ENCODE measurements around the gene SRMS.

SRMS gene

DNA sequence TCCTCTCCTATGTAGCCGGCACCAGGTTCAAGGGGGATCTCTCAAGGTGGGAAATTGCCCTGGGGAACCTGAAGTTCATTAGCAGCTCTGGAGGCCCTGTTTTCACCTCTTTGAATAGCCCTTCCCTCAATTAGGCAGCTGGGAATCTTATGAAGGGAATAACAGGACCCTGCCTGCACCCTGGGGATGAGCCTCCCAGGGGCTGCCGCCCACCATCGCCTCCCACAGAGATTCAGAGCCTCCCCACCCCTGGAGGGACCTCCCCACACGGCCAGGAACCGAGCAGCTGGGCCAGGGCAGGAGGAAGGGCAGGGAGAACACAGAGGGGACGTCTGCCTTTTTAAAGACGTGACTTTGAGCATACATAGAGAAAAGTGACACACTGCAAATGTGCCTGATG, 44.0 kb downstream of the SRMS start:
- no peak for DNase-seq (ENCODE audit: low read depth in 1 of 2, low spot score in 1 of 2)

DNA sequence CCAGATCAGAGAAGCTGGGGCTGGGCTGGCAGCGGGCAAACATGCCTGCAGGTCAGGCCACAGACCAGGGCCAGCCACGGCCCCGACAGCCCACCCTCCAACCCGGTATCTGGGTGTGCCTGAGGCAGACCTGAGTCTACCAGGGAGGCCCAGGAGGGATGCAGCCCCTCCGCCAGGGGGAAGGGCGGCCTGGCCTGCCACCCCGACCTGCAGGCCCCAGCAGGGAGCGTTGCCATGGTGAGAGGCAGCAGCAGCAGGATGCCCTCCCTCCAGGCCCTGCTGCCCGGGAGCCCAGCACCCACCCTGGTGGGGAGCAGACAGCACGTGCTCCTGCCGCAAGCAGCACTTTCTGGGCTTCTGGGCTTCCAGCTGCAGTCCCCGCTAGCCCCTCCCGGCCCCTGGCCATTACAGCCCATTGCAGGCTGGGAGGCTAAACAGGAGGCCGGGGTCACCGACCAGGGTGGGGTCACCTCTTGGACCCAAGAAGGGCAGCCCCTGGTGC, 44.8 kb downstream of the SRMS start:
- DNase-seq (ENCODE audit: low read depth in 1 of 2, low spot score in 1 of 2): no peak

DNA sequence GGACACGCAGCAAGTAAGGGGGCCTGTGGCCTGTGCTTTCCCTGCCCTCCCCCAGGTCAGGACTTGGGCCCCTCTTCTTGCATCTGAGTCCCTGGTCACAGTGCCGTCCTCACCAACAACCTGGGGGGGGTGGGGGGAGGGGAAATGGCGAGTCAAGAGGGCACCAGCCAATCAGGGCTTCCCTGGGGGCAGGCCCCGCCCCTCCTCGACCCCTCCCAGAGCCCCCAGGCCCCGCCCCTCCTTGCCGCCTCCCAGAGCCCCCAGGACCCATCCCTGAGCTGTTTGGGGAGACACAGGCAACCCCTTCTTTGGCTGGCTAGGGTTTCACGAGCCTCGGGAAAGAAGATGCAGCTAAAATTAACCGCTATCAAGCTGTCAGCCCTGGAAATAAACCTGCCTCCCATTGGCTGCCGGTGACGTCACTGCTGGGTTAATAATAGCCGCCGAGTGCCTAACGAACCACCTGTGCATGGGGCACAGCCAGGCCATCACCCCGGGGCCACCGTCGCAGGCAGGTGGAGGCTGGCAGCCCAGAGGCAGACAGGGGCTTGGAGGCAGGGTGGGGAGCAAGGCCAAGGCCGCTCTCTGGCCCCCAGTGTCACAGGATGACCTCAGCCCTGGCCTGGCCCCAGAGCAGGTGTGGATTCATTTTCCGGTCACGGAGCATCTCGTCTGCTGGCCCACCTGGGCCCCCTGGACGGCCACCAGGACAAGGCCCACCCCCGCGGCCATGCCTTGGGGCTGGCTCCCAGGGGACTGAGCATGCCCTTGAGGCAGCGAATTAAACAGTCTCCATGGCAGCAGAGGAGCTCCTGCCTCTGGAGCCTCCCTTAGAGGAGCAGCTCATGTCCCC, 45.5 kb downstream of the SRMS start:
- no peak for DNase-seq (ENCODE audit: low read depth in 1 of 2, low spot score in 1 of 2)

DNA sequence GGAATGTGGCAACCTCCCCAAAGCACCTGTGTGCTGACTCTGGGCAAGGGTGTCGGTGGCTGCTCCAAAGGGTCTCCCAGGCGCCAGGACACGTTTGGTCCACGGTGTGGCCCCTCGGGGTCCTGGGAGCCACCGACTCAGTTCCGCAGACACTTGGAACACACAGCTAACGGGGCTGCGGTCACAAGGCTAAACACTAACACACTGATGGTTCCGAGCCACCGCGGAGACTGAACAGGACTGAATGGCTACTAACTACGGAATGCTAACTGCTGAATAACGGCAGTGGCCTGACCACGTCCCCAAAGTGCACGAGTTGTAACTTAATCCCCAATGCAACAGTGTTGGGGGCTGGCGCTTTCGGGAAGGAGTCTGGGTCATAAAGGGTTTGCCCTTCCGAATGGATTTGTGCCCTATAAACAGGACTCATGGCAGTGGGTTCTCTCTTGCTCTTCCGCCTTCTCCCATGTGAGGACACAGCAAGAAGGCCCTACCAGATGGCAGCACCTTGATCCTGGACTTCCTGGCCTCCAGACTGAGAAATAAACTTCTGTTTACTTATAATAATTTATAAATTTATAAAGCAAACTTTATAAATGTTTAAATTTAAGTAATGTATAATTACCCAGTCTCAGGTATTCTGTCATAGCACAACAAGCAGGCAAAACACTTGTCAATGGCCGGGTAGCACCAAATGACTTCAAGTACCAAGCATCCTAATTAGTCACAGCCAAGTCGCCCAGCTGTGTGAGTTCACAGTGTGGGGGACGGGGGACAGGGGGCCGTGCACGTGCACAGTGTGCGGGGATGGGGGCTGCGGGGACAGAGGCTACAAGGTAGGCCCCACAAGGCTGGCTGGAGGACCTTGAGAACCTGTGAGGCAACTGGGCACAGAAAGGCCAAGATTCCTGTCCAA, 46.4 kb downstream of the SRMS start:
- no peak for DNase-seq (ENCODE audit: low read depth in 1 of 2, low spot score in 1 of 2)

DNA sequence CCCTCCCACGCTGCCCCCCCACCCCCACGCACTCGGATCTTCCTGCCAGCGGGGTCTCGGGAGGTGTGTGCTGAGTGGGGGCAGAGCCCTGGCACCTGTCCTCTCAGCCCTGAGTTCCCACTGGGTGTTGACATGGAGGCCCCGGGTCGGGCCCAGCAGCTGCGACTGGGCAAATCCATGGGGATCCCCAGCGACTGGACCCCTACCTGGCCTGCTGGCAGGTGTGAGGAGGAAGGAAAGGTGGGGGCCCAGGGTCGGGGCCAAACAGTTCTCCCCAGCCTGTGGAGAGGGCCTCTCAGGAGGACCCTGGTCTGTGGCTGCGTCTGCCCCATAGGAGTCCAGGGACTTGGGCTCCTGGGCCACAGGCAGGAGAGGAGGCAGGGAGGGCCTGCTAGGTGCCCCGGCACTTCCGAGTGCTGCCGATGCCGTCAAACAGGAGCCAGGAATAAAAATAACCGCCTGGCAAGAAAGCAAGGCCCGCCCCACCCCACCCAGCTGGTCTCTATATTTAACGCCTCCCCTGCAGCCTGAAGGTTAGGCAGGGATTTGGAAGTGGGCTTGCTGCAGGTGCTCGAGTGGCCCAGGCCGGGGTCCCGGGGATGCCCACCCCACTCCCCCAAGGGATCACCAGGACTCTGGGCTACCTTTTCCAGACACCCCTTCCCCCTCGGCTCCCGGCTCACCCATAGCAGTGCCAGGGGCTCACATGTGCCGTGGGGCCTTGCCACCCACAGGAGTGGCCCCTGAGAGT, 47.2 kb downstream of the SRMS start:
- DNase-seq (ENCODE audit: low read depth in 1 of 2, low spot score in 1 of 2): no peak

DNA sequence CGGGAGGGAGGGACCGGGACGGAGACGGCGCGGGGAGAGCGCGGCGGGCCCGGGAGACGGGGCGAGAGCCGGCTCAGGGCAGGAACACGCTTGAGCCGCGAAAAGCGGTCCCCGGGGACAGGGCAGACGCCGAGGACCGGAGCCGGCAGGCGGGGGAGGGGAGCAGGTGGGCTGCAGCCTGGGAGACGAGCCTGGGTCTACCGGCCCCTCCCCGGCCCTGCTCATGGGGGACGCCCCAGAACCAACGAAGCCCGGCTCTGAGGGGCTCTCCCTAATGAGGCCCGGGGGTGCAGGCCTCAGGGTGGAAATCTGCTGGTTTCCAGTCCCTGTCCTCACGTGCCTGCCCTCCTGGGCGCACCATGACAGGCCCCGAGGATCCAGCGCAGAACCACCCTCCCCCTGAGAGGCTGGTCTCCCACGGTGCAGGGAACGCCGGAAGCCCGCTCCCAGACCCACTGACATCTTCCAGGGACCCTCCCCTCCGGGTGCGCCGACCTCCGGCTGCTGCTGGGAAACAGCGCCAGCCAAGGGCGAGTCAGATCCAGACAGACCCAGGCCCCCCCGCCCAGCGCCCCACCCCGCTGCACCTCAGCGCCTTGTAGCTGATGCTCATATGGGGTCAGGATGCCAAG, 48.1 kb downstream of the SRMS start:
- no peak for DNase-seq (ENCODE audit: low read depth in 1 of 2, low spot score in 1 of 2)

DNA sequence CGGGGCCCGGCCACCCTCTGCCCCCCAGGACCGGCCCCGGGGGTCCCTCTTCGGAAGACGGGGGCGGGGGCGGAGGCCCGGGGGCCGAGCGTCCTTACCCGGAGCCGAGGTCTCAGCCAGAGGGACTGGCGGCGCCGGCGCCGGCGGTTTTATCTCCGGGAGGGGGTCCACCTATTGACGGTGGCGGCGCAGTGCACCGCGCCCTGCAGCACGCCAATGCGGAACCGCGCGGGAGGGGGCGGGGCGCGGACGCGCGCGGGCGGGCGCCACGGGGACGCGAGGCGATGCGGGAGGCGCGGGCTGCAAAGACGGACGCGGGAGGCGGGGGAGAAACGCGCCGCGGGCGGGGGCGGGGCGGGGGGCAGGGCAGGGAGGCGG, 48.6 kb downstream of the SRMS start, which contains the start of gene EEF1A2:
TSS of gene EEF1A2 (minus strand) at position 124 of the 378 bp plus-strand sequence. CDS start 1,320 bp downstream, outside the sequence.
- peak in 1 of 2 donors; percentile 39 for DNase-seq (ENCODE audit: low read depth in 1 of 2, low spot score in 1 of 2)

DNA sequence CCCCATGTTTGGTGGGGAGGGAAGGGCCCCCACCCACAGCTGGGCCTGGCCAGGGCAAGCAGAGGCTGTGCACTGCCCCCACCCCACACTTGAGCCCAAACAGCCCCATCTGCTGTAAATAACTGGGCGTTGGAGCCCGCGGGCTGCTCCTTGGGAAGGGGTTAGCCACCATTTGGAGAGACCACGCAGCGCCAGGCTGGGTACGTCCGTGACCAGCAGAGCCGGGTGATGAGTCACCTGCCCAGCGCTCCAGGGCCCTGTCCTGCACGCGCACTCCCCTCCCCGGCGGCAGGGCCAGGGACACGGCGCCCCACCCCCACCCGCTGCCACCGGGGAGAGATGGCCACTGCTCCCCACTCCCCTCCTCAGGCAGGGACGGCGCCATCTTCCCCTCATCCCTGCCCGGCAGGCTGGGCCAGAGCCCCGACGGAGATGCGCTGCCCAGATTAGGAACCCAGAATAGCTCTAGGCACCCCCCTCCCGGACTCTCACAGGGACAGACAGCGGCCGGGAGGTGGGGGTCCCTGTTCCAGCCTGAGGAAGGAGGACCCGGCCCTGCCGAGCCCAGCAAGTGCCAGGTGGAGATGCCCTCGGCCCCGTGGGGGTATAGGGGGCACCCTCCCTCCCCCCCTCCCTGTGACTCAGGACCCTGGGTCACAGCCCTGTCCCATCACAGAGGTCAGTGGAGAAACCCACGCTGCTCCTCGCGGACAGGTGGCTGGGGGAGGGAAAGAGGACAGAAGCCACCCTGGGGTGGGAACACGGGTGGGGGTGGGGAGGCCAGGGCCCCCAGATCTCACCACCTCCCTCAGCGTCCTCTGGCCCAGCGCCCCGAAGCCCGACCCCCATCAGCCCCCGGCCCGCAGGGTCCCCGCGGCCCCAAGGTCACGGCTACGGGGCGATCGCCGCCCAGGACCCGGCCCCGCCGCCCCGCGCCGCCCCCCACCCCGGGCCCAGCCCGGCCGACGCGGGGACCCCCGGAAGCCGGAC, 49.3 kb downstream of the SRMS start:
- DNase-seq (ENCODE audit: low read depth in 1 of 2, low spot score in 1 of 2): no peak

DNA sequence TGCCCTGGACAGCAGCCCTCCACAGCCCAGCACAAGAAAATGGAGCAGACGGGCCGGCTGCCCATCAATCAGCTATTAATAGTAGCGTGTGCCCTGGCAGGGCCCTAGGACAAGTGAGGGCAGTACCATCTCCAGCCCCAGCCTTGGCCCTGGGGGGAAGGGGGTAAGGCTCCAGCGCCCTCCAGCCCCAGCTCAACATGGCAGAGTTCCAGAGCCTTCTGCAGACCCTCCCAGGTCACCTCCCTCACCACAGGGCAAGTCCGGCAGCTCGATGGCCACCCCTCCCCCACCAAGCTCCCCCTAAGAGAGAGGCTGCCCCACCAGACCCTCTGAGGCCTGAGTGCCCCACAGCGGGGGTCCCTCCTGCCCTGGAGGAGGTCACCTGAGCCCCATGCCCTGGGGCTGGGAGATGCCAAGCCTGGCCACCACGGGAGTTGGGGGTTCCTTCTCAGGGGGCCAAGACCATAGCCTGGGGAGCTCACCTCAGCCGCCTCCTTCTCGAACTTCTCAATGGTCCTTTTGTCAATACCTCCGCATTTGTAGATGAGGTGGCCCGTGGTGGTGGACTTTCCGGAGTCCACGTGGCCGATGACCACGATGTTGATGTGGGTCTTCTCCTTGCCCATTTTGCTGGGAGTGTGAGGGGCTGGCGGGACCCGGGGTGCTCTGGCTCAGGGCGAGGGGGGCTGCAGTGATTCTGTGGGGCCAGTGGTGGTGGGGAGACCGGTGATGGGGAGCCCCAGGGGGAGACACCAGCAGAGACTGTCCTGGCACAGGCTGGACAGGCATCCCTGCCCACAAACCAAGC, 50.2 kb downstream of the SRMS start:
- no peak for DNase-seq (ENCODE audit: low read depth in 1 of 2, low spot score in 1 of 2)

DNA sequence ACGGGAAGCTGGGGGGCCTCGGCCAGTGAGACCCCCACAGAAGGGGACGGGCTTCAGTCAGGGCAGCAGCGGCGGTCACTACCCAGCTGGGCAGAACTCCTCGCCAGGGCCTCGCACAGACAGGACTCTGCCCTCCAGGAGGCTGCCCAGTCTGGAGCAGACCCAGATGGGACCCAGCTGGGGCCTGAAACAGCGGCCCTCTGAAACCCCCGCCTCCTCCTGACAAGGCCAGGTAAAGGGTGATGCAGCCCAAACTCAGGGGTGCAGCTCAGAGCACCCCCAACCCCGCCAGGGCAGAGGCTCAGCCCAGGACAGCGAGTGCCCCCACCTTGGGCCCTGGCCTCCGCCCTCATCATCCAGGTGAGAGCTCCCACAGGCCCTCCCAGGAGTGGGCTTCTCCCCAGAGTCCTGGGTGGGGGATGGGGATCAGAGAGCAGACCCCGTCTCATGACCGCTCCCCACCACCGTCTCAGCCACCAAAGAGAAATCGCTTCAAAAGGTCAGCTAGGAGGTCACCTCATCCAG, 50.9 kb downstream of the SRMS start:
- no peak for DNase-seq (ENCODE audit: low read depth in 1 of 2, low spot score in 1 of 2)

DNA sequence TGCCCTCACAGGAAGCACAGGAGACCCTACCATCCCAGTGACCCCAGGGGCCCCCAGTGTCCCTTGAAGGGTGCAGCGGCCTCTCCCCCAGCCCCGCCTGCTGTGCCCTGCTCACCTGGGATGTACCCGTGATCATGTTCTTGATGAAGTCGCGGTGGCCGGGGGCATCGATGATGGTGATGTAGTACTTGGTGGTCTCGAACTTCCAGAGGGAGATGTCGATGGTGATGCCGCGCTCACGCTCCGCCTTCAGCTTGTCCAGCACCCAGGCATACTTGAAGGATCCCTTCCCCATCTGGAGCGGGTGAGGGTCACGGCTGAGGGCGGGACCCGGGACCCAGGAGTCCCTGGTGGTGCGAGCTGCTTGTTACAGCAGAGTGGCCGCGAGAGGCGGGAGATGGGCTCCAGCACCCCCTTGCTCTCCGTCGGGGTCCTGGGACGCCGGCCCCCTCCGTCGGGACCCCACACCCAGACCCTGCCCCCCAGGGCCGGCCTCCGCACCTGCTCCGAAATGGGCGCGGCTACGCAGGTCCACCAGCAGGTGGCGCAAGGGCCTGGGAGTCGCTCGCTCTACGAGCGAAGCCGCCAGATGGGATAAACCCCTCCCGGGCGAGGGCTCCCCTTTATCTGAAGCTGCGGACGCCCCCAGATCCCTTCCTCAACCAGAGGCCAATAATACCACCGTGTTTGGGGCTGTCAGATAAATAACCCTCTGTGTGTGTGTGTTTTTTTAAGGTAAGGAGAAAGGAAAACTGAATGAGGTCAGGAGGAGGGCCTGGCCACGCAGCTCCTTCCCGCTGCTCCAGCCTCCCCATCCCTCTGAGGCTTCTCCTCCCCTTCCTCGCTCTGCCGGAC, 51.6 kb downstream of the SRMS start:
- DNase-seq (ENCODE audit: low read depth in 1 of 2, low spot score in 1 of 2): peak; percentile 61 to 65

DNA sequence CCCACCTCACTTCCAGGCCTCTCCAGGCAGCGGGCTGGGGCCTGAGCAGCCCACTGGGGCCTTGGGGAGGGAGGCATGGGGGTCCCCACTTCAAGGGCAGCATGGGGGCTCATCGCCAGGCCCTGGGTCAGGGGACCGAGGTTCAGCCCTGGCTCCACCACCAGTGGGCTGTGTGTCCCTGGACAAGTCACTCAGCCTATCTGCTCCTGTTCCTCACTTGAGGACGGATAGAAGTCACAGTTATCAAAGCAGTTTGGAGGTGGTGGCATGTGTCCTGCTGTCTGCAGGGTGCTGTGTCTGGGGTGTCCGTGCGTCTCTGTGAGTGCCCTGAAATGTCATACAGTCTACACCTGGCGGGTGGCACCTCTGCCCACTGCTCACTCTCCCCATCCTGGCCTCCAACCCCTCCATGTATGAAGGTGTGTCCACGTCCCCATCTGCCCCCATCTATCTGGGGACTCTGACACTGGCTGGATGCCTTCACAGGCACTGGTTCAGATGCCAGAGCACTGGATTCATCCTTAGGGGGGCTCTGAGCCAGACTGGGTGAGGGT, 52.3 kb downstream of the SRMS start:
- no peak for DNase-seq (ENCODE audit: low read depth in 1 of 2, low spot score in 1 of 2)

DNA sequence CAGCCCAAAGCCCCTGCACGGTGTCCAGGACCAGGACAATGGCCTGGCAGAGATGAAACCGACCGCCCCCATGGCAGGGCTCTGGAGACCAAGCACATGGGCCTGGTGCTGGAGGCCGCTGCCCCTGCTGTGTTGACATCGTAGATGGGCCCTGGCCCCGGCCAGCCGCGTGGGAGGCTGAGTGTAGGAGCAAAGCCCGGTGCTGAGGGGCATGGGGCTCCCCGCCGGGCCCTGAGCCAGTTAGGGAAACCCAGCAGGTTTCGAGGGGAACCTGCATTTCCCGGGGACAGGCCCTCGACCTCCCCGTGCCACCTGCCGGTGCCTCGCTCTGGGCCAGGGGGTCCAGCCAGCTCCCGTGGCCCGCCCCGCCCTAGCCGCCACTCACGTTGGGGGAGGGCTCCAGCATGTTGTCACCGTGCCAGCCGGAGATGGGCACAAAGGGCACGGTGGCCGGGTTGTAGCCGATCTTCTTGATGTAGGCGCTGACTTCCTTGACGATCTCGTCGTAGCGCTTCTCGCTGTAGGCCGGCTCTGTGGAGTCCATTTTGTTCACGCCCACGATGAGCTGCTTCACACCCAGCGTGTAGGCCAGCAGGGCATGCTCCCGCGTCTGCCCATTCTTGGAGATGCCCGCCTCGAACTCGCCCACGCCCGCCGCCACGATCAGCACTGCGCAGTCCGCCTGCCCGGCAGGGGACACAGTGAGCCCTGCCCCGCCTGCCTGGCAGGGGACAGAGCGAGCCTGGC, 53.0 kb downstream of the SRMS start:
- no peak for DNase-seq (ENCODE audit: low read depth in 1 of 2, low spot score in 1 of 2)

DNA sequence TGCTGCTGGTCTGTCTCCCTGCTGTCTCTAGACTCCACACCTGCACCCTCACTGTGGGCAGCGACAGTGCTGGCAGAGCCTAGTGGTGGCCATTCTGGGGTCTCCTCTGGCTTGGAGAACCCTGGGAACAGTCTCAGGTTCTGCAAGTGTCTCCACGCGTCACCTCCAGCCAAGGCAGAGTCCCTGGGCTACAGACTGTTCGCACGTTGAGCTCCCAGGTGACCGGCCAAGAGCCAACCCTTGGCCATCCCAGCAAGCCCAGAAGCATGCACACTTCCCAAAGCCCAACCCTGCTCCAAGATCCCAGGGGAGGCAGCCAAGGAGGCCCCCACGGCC, 53.5 kb downstream of the SRMS start:
- no peak for DNase-seq (ENCODE audit: low read depth in 1 of 2, low spot score in 1 of 2)

DNA sequence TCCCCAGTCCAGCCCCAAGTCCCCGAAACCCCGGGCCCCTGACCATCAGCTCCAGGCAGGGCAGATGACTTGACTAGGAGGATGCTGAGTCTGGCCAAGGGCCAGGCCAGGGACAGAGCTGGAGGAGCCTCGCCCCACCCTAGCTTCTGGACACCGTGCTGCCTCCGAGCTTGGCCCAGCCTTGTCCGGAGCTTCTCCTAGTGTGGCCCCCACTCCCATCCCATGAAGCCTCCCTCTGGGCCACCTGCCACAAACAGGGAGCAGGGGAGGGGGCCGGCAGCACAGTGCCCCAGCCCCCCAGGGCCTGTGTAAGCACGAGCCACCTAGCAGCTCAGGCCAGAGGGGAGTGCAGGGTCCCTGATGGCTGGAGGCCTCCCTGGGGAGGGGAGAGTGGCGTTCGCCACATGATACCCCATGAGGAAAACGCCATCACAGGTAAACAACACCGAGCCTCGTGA, 54.0 kb downstream of the SRMS start:
- DNase-seq (ENCODE audit: low read depth in 1 of 2, low spot score in 1 of 2): no peak

DNA sequence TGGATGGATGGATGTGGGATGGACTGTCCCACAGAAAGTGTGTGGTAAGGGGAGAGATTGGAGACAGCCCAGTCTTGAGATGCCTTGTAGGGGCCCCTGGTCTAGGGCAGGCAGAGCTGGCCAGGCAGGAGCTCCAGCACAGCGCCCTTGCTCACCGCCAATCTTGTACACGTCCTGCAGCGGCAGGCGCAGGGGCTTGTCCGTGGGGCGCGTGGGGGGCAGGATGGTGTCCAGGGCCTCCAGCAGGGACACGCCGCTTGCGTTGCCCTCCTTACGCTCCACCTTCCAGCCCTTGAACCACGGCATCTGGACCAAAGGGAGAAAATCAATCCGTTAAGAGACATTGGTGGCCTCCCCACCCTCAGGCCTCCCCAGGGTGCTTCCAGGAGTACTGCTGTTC, 54.6 kb downstream of the SRMS start:
- DNase-seq (ENCODE audit: low read depth in 1 of 2, low spot score in 1 of 2): no peak

DNA sequence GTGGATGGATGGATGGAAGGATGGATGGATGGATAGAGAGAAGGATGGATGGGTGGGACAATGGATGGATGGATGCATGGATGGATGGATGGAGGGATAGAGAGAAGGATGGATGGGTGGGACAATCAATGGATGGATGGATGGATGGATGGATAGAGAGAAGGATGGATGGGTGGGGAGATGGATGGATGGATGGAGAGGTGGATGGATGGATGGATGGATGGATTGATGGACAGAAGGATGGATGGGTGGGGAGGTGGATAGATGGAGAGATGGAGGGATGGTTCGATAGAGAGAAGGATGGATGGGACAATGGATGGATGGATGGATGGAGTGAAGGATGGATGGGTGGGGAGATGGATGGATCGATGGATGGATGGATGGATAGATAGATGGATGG, 55.0 kb downstream of the SRMS start:
- DNase-seq (ENCODE audit: low read depth in 1 of 2, low spot score in 1 of 2): no peak
